ENCODE data around the gene C12orf76. TPM values are rescaled to one million over a fixed set of nuclear protein-coding genes. Genes with fewer than 3 reads are reported as not detected.

The C12orf76 gene
- polyA plus RNA-seq, 3 donors, result 9.3 to 19.4 (median 10.6) TPM

GRCh38 chr12:109995686-109996482 lies 52.4 kb downstream of the C12orf76 start, which contains the start of gene GIT2:
GIT2 (minus strand) TSS chr12:109996368; CDS start chr12:109996224, 144 bp downstream.
- WGBS (ENCODE audit: insufficient coverage), result under 1% methylated on average over 56 of the region's 65 CpGs
- Mint-ChIP-seq H3K27me3 (ENCODE audit: low read depth in 3 of 3) (no peaks in the 10 kb centered on the region), H3K36me3 (peaks cover 14 to 22% of the 10 kb centered on the region in 2 donors), H3K4me3 (peak within 1 kb of the TSS; percentile 97 to 99), H3K9me3 (no peaks in the 10 kb centered on the region), H3K27ac (peak within 1 kb of the TSS; percentile 97 to 99 (median 98)), H3K4me1 (peaks cover 58% of the 10 kb centered on the region)
- no peak for TF ChIP-seq CTCF (IDR thresholded peaks at IDR 0.05)
- Histone ChIP-seq H3K79me2 (ENCODE audit: insufficient read depth, low read length) (peaks cover 81% of the 10 kb centered on the region), H3K4me3 (replicated peaks in 1 of 3; ENCODE audit: low read depth in 2 of 3, low read length in 3 of 3) (peak within 1 kb of the TSS; percentile 66 to 94 (median 73)), H4K20me1 (ENCODE audit: insufficient read depth, low read length) (peaks cover 58% of the 10 kb centered on the region), H3K36me3 (replicated peaks in 1 of 2; ENCODE audit: control insufficient read depth in 1 of 2, insufficient read depth in 2 of 2, low read length in 2 of 2) (peaks cover 10 to 24% of the 10 kb centered on the region in 2 donors), H3K27ac (ENCODE audit: low read depth in 1 of 2, low read length in 2 of 2) (peak within 1 kb of the TSS; percentile 87 to 96), H3K4me1 (ENCODE audit: control insufficient read depth in 1 of 2, insufficient read depth in 2 of 2, low read length in 2 of 2) (peaks cover 51 to 60% of the 10 kb centered on the region in 2 donors), H2AFZ (ENCODE audit: insufficient read depth, low read depth, low read length, poor library complexity, severe bottlenecking) (peak within 1 kb of the TSS; percentile 75), H3K9me3 (replicated peaks in 1 of 2; ENCODE audit: control insufficient read depth in 1 of 2, insufficient read depth in 1 of 2, low read length in 2 of 2) (no peaks in the 10 kb centered on the region), H3K9ac (ENCODE audit: insufficient read depth, low read length, poor library complexity, severe bottlenecking) (peak within 1 kb of the TSS; percentile 97), H3K27me3 (ENCODE audit: control insufficient read depth in 2 of 2, insufficient read depth in 2 of 2, low read length in 2 of 2) (no peaks in the 10 kb centered on the region), H3K4me2 (replicated peaks; ENCODE audit: extremely low read depth, low read length, poor library complexity, severe bottlenecking) (peak within 1 kb of the TSS; percentile 85)
- peak; percentile 92 to 94 (median 94) for DNase-seq
- intact Hi-C loops (cut with micrococcal nuclease), result no loop called here

GRCh38 chr12:109995361-109995685 lies 53.0 kb downstream of the C12orf76 start:
- TF ChIP-seq CTCF (IDR thresholded peaks at IDR 0.05), result peak; percentile 15
- H3K9ac ChIP-seq (ENCODE audit: insufficient read depth, low read length, poor library complexity, severe bottlenecking), result peak overlapping the region; percentile 97
- H3K4me3 ChIP-seq (replicated peaks in 1 of 3; ENCODE audit: low read depth in 2 of 3, low read length in 3 of 3), result peak overlapping the region; percentile 66 to 94 (median 73)
- H3K27ac ChIP-seq (ENCODE audit: low read depth in 1 of 2, low read length in 2 of 2), result peak overlapping the region; percentile 87 to 96
- intact Hi-C loops (cut with micrococcal nuclease), result no loop called here
- H3K36me3 ChIP-seq (replicated peaks in 1 of 2; ENCODE audit: control insufficient read depth in 1 of 2, insufficient read depth in 2 of 2, low read length in 2 of 2), result peaks cover 15 to 30% of the 10 kb centered on the region in 2 donors
- peaks cover 58% of the 10 kb centered on the region for H4K20me1 ChIP-seq (ENCODE audit: insufficient read depth, low read length)
- no peaks in the 10 kb centered on the region for H3K27me3 Mint-ChIP-seq (ENCODE audit: low read depth in 3 of 3)
- H3K4me3 Mint-ChIP-seq, result peak overlapping the region; percentile 97 to 99
- peak in 2 of 3 donors; percentile 28 to 44 for DNase-seq
- H3K9me3 Mint-ChIP-seq, result no peaks in the 10 kb centered on the region
- peak overlapping the region; percentile 97 to 99 (median 98) for H3K27ac Mint-ChIP-seq
- peaks cover 52% of the 10 kb centered on the region for H3K4me1 Mint-ChIP-seq
- H3K36me3 Mint-ChIP-seq, result peaks cover 19 to 28% of the 10 kb centered on the region in 2 donors
- H3K9me3 ChIP-seq (replicated peaks in 1 of 2; ENCODE audit: control insufficient read depth in 1 of 2, insufficient read depth in 1 of 2, low read length in 2 of 2), result no peaks in the 10 kb centered on the region
- peak overlapping the region; percentile 75 for H2AFZ ChIP-seq (ENCODE audit: insufficient read depth, low read depth, low read length, poor library complexity, severe bottlenecking)
- 0% methylated on average over 3 of the region's 6 CpGs for WGBS (ENCODE audit: insufficient coverage)
- peaks cover 46 to 54% of the 10 kb centered on the region in 2 donors for H3K4me1 ChIP-seq (ENCODE audit: control insufficient read depth in 1 of 2, insufficient read depth in 2 of 2, low read length in 2 of 2)
- no peaks in the 10 kb centered on the region for H3K27me3 ChIP-seq (ENCODE audit: control insufficient read depth in 2 of 2, insufficient read depth in 2 of 2, low read length in 2 of 2)
- H3K79me2 ChIP-seq (ENCODE audit: insufficient read depth, low read length), result peaks cover 81% of the 10 kb centered on the region
- H3K4me2 ChIP-seq (replicated peaks; ENCODE audit: extremely low read depth, low read length, poor library complexity, severe bottlenecking), result peak overlapping the region; percentile 85

Measured in CD14-positive monocyte (primary cell).